ENCODE measurements around the gene CDC25C.

Gene CDC25C

DNA sequence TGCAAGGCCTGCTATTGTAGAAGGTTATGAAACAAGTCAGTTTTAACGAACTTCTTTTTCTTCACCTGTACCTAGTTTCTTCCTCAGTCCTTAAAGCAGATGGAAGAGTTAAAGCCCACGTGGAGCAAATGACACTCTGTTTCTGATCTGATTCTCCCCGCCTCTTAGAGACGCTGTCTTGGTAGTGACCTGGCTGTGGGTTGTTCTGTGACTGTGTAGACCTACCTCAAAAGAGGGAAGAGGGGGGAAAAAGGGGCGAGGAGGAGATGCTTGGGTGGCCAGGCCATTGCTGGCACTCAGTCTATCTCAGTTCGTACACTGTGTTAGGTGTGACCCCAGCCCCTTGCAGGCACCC is 57.8 kb downstream of the CDC25C start:
- H2BK5ac ChIP-seq (ENCODE audit: low read depth, low read length, poor library complexity, severe bottlenecking), result no peak overlapping the region
- H3K4me1 ChIP-seq (ENCODE audit: control insufficient read depth, insufficient read depth, low read depth, low read length), result peaks cover 7% of the 10 kb centered on the region
- H3K14ac ChIP-seq (ENCODE audit: low read length in 2 of 2), result peak overlapping the region in 1 of 2 experiments; percentile 94
- H3K79me1 ChIP-seq (replicated peaks; ENCODE audit: low read length, poor library complexity, severe bottlenecking), result no peaks in the 10 kb centered on the region
- H2BK120ac ChIP-seq (ENCODE audit: low read depth, low read length), result no peak overlapping the region
- H3K36me3 ChIP-seq (ENCODE audit: control insufficient read depth in 1 of 2, insufficient read depth in 2 of 2, low read depth in 1 of 2, low read length in 2 of 2), result no peaks in the 10 kb centered on the region
- H3K27ac ChIP-seq (ENCODE audit: low read length, poor library complexity, severe bottlenecking), result no peak overlapping the region
- peak overlapping the region; percentile 75 for H3K4me2 ChIP-seq (ENCODE audit: low read length, poor library complexity, severe bottlenecking)
- WGBS, result 72% methylated on average over 3 of the region's 6 CpGs
- no peaks in the 10 kb centered on the region for H3K9me3 ChIP-seq (ENCODE audit: control insufficient read depth, low read length)
- no peak overlapping the region for H3K4ac ChIP-seq (ENCODE audit: low read depth in 1 of 2, low read length in 2 of 2)
- H3K23ac ChIP-seq (ENCODE audit: low read length in 2 of 2), result peak overlapping the region in 1 of 2 experiments; percentile 14
- peak overlapping the region; percentile 37 to 47 for H3K4me3 ChIP-seq (ENCODE audit: insufficient read depth in 1 of 2, low read depth in 1 of 2, low read length in 2 of 2)
- H3K18ac ChIP-seq (ENCODE audit: low read depth in 1 of 2, low read length in 2 of 2), result no peak overlapping the region
- DNase-seq, result no peak
- H3K27me3 ChIP-seq (ENCODE audit: control insufficient read depth in 1 of 2, insufficient read depth in 1 of 2, low read length in 2 of 2), result peaks cover 28 to 53% of the 10 kb centered on the region in 2 experiments
- no peak overlapping the region for H3K9ac ChIP-seq (ENCODE audit: low read length)
- H2AFZ ChIP-seq (ENCODE audit: low read depth, low read length), result no peak overlapping the region
- H4K91ac ChIP-seq (ENCODE audit: low read length), result no peak overlapping the region
- no peak overlapping the region for H2BK15ac ChIP-seq (ENCODE audit: low read depth, poor library complexity, severe bottlenecking)
- no peak overlapping the region for H2BK12ac ChIP-seq (ENCODE audit: low read length in 2 of 2)
- H2AK5ac ChIP-seq (ENCODE audit: low read length, severe bottlenecking), result no peak overlapping the region
- H4K8ac ChIP-seq (ENCODE audit: low read length), result peak overlapping the region; percentile 71

- Histone ChIP-seq H2BK15ac (ENCODE audit: low read depth, poor library complexity, severe bottlenecking) (no peak overlapping the region), H2AFZ (ENCODE audit: low read depth, low read length) (no peak overlapping the region), H2AK5ac (ENCODE audit: low read length, severe bottlenecking) (no peak overlapping the region), H2BK12ac (ENCODE audit: low read length in 2 of 2) (no peak overlapping the region), H3K14ac (ENCODE audit: low read length in 2 of 2) (no peak overlapping the region), H3K9ac (ENCODE audit: low read length) (no peak overlapping the region), H4K91ac (ENCODE audit: low read length) (no peak overlapping the region), H3K9me3 (ENCODE audit: control insufficient read depth, low read length) (no peaks in the 10 kb centered on the region), H3K4me3 (ENCODE audit: insufficient read depth in 1 of 2, low read depth in 1 of 2, low read length in 2 of 2) (no peak overlapping the region), H3K4me2 (ENCODE audit: low read length, poor library complexity, severe bottlenecking) (no peak overlapping the region), H3K27me3 (ENCODE audit: control insufficient read depth in 1 of 2, insufficient read depth in 1 of 2, low read length in 2 of 2) (peaks cover 28 to 50% of the 10 kb centered on the region in 2 experiments), H3K4ac (ENCODE audit: low read depth in 1 of 2, low read length in 2 of 2) (no peak overlapping the region), H3K23ac (ENCODE audit: low read length in 2 of 2) (no peak overlapping the region), H3K36me3 (ENCODE audit: control insufficient read depth in 1 of 2, insufficient read depth in 2 of 2, low read depth in 1 of 2, low read length in 2 of 2) (no peaks in the 10 kb centered on the region), H2BK5ac (ENCODE audit: low read depth, low read length, poor library complexity, severe bottlenecking) (no peak overlapping the region), H4K8ac (ENCODE audit: low read length) (no peak overlapping the region), H2BK120ac (ENCODE audit: low read depth, low read length) (no peak overlapping the region), H3K4me1 (ENCODE audit: control insufficient read depth, insufficient read depth, low read depth, low read length) (peaks cover 7% of the 10 kb centered on the region), H3K18ac (ENCODE audit: low read depth in 1 of 2, low read length in 2 of 2) (no peak overlapping the region), H3K79me1 (replicated peaks; ENCODE audit: low read length, poor library complexity, severe bottlenecking) (no peaks in the 10 kb centered on the region), H3K27ac (ENCODE audit: low read length, poor library complexity, severe bottlenecking) (no peak overlapping the region)
- WGBS, result 89% methylated on average over 4 of the region's 4 CpGs
- no peak for DNase-seq
Measured at GRCh38 chr5:138272681-138273080, 58.9 kb downstream of the CDC25C start.

DNA sequence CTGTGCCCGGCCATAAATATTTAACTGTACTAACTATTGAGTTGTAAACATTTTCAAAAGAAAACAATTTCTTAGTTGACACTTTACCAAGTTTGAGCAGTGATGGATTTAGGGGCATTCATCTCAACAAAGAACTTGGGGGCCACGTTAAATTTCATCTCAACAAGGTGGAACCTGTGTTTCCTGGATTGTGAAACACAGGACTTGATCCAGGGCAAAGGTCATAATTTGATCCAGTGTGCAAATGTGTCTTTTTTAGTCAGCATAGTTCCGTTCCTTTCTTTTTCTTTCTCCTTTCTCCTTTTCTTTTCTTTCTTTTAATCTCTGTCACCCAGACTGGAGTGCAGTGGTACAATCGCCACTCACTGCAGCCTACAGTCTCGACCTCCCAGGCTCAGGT is 60.3 kb downstream of the CDC25C start:
- Histone ChIP-seq H2BK120ac (ENCODE audit: low read depth, low read length) (no peak overlapping the region), H3K18ac (ENCODE audit: low read depth in 1 of 2, low read length in 2 of 2) (no peak overlapping the region), H3K4me3 (ENCODE audit: insufficient read depth in 1 of 2, low read depth in 1 of 2, low read length in 2 of 2) (no peak overlapping the region), H2BK5ac (ENCODE audit: low read depth, low read length, poor library complexity, severe bottlenecking) (no peak overlapping the region), H3K36me3 (ENCODE audit: control insufficient read depth in 1 of 2, insufficient read depth in 2 of 2, low read depth in 1 of 2, low read length in 2 of 2) (no peaks in the 10 kb centered on the region), H3K79me1 (replicated peaks; ENCODE audit: low read length, poor library complexity, severe bottlenecking) (no peaks in the 10 kb centered on the region), H4K8ac (ENCODE audit: low read length) (no peak overlapping the region), H3K9ac (ENCODE audit: low read length) (no peak overlapping the region), H3K4me1 (ENCODE audit: control insufficient read depth, insufficient read depth, low read depth, low read length) (peaks cover 7% of the 10 kb centered on the region), H2AK5ac (ENCODE audit: low read length, severe bottlenecking) (no peak overlapping the region), H4K91ac (ENCODE audit: low read length) (no peak overlapping the region), H3K4me2 (ENCODE audit: low read length, poor library complexity, severe bottlenecking) (no peak overlapping the region), H3K23ac (ENCODE audit: low read length in 2 of 2) (no peak overlapping the region), H3K27me3 (ENCODE audit: control insufficient read depth in 1 of 2, insufficient read depth in 1 of 2, low read length in 2 of 2) (peaks cover 23 to 48% of the 10 kb centered on the region in 2 experiments), H2BK12ac (ENCODE audit: low read length in 2 of 2) (no peak overlapping the region), H2BK15ac (ENCODE audit: low read depth, poor library complexity, severe bottlenecking) (no peak overlapping the region), H3K4ac (ENCODE audit: low read depth in 1 of 2, low read length in 2 of 2) (no peak overlapping the region), H3K14ac (ENCODE audit: low read length in 2 of 2) (no peak overlapping the region), H3K9me3 (ENCODE audit: control insufficient read depth, low read length) (no peaks in the 10 kb centered on the region), H3K27ac (ENCODE audit: low read length, poor library complexity, severe bottlenecking) (no peak overlapping the region), H2AFZ (ENCODE audit: low read depth, low read length) (no peak overlapping the region)
- 91% methylated on average over 4 of the region's 5 CpGs for WGBS
- no peak for DNase-seq

GRCh38 chr5:138264183-138264582 is 67.4 kb downstream of the CDC25C start:
- H3K14ac ChIP-seq (ENCODE audit: low read length in 2 of 2), result no peak overlapping the region
- no peak overlapping the region for H2BK5ac ChIP-seq (ENCODE audit: low read depth, low read length, poor library complexity, severe bottlenecking)
- H2BK120ac ChIP-seq (ENCODE audit: low read depth, low read length), result no peak overlapping the region
- WGBS, result 94% methylated on average over 8 of the region's 8 CpGs
- H3K36me3 ChIP-seq (ENCODE audit: control insufficient read depth in 1 of 2, insufficient read depth in 2 of 2, low read depth in 1 of 2, low read length in 2 of 2), result no peaks in the 10 kb centered on the region
- no peak for DNase-seq
- no peak overlapping the region for H3K9ac ChIP-seq (ENCODE audit: low read length)
- H3K79me1 ChIP-seq (replicated peaks; ENCODE audit: low read length, poor library complexity, severe bottlenecking), result no peaks in the 10 kb centered on the region
- H2BK15ac ChIP-seq (ENCODE audit: low read depth, poor library complexity, severe bottlenecking), result no peak overlapping the region
- H4K8ac ChIP-seq (ENCODE audit: low read length), result no peak overlapping the region
- H3K4me2 ChIP-seq (ENCODE audit: low read length, poor library complexity, severe bottlenecking), result no peak overlapping the region
- H3K4me3 ChIP-seq (ENCODE audit: insufficient read depth in 1 of 2, low read depth in 1 of 2, low read length in 2 of 2), result no peak overlapping the region
- no peak overlapping the region for H4K91ac ChIP-seq (ENCODE audit: low read length)
- no peak overlapping the region for H3K23ac ChIP-seq (ENCODE audit: low read length in 2 of 2)
- no peak overlapping the region for H3K27ac ChIP-seq (ENCODE audit: low read length, poor library complexity, severe bottlenecking)
- no peak overlapping the region for H3K18ac ChIP-seq (ENCODE audit: low read depth in 1 of 2, low read length in 2 of 2)
- H3K4ac ChIP-seq (ENCODE audit: low read depth in 1 of 2, low read length in 2 of 2), result no peak overlapping the region
- no peak overlapping the region for H2AK5ac ChIP-seq (ENCODE audit: low read length, severe bottlenecking)
- no peak overlapping the region for H2AFZ ChIP-seq (ENCODE audit: low read depth, low read length)
- H2BK12ac ChIP-seq (ENCODE audit: low read length in 2 of 2), result no peak overlapping the region
- no peaks in the 10 kb centered on the region for H3K4me1 ChIP-seq (ENCODE audit: control insufficient read depth, insufficient read depth, low read depth, low read length)
- H3K27me3 ChIP-seq (ENCODE audit: control insufficient read depth in 1 of 2, insufficient read depth in 1 of 2, low read length in 2 of 2), result peaks cover 23 to 33% of the 10 kb centered on the region in 2 experiments
- no peaks in the 10 kb centered on the region for H3K9me3 ChIP-seq (ENCODE audit: control insufficient read depth, low read length)

Data from mesenchymal stem cell (in vitro differentiated cells and primary cell).